Endothelial cell of umbilical vein (primary cell): ENCODE data around the gene BPIFB3. TPM values are rescaled to one million over a fixed set of nuclear protein-coding genes. Genes with fewer than 3 reads are reported as not detected.

Experiments used
- Bru-seq: library from RNA; stranded (reverse); fragments of 400-500 nt; gene quantifications from one replicate; lab custom pipeline; 2021; lab: Mats Ljungman, UMichigan
- BruChase-seq, 2 experiments: library from RNA; stranded (reverse); fragments of 400-500 nt; gene quantifications; one replicate each; lab custom pipeline; 2021; lab: Mats Ljungman, UMichigan
- BruUV-seq: library from RNA; stranded (reverse); fragments of 400-500 nt; replicated peaks from 2 replicates; lab custom pipeline; 2021; lab: Mats Ljungman, UMichigan
- CTCF ChIA-PET: fragments of 300-600, 350-600 bp; sonication (Branson Sonifier 250); formaldehyde crosslinking; loops from one replicate; lab custom pipeline; 2021; ENCODE audit warnings: antibody characterized with exemption, inconsistent platforms; lab: Charles Lee
- POLR2A ChIA-PET: fragments of 300-600, 350-600 bp; sonication (Branson Sonifier 250); formaldehyde crosslinking; loops from one replicate; lab custom pipeline; 2021; ENCODE audit warnings: antibody characterized with exemption, inconsistent platforms; lab: Charles Lee
- DNase-seq: peaks from one replicate; pipeline ENCODE4 v3.0.0-alpha.2; 2011; ENCODE audit warnings: low read depth, low spot score
- FAIRE-seq: peaks from 2 replicates; lab custom pipeline; 2011; peaks lifted over from hg19 to GRCh38; lab: Jason Lieb, UNC
- H2AFZ ChIP-seq: 2 replicates; pipeline ENCODE4 v1.6.0; 2012; ENCODE audit warnings: low read depth, low read length, control low read depth, inconsistent platforms
- H3K27ac ChIP-seq: 2 replicates; pipeline ENCODE4 v1.5.1; 2011; ENCODE audit warnings: low read depth, mild to moderate bottlenecking, control low read depth, low read length, moderate library complexity; ENCODE audit not compliant: insufficient read depth
- H3K27me3 ChIP-seq, 2 experiments: 2 replicates each; pipeline versions ENCODE4 v1.6.0 to v1.6.1; 2011; ENCODE audit warnings: low read length in 2 of 2, mixed read lengths in 1 of 2; ENCODE audit not compliant: control insufficient read depth in 2 of 2, insufficient read depth in 2 of 2
- H3K36me3 ChIP-seq, 2 experiments: 2 replicates in 1 of 2; 3 replicates in 1 of 2; pipeline ENCODE4 v1.5.1; 2011; ENCODE audit warnings: low read length in 2 of 2, mild to moderate bottlenecking in 1 of 2, moderate library complexity in 1 of 2; ENCODE audit not compliant: control insufficient read depth in 2 of 2, insufficient read depth in 2 of 2; ENCODE audit errors: extremely low read depth in 1 of 2
- H3K4me1 ChIP-seq: 3 replicates; pipeline ENCODE4 v1.5.1; 2011; ENCODE audit warnings: mild to moderate bottlenecking, low read length; ENCODE audit not compliant: control insufficient read depth, insufficient read depth; ENCODE audit errors: extremely low read depth
- H3K4me2 ChIP-seq: 2 replicates; pipeline ENCODE4 v1.6.1; 2011; ENCODE audit warnings: low read length, control low read depth, mixed read lengths; ENCODE audit not compliant: insufficient read depth
- H3K4me3 ChIP-seq, 3 experiments: fragments of 200-600 bp in 1 of 3; sonication (generic), shearing (Covaris generic) in 1 of 3; replicated peaks in 1 of 3; 2 replicates each; pipeline ENCODE4 v1.5.1; 2011 to 2016; ENCODE audit warnings: control low read depth in 3 of 3, low read length in 3 of 3, mild to moderate bottlenecking in 2 of 3, inconsistent platforms in 1 of 3, low read depth in 1 of 3, moderate library complexity in 1 of 3; ENCODE audit not compliant: insufficient read depth in 1 of 3
- H3K79me2 ChIP-seq: 2 replicates; pipeline ENCODE4 v1.6.0; 2012; ENCODE audit warnings: low read length, inconsistent platforms; ENCODE audit not compliant: control insufficient read depth, insufficient read depth
- H3K9ac ChIP-seq: replicated peaks from 2 replicates; pipeline ENCODE3; 2011; ENCODE audit warnings: low read length, control low read depth; ENCODE audit not compliant: insufficient read depth; ENCODE audit errors: extremely low read depth
- H3K9me1 ChIP-seq: replicated peaks from 3 replicates; pipeline ENCODE4 v1.6.0; 2011; ENCODE audit warnings: mild to moderate bottlenecking, low read length; ENCODE audit not compliant: control insufficient read depth, insufficient read depth; ENCODE audit errors: extremely low read depth
- H3K9me3 ChIP-seq: replicated peaks from 2 replicates; pipeline ENCODE4 v1.5.1; 2012; ENCODE audit warnings: low read length, inconsistent platforms; ENCODE audit not compliant: control insufficient read depth, insufficient read depth
- H4K20me1 ChIP-seq: replicated peaks from 2 replicates; pipeline ENCODE3; 2011; ENCODE audit warnings: mild to moderate bottlenecking, low read length; ENCODE audit not compliant: control insufficient read depth, insufficient read depth; ENCODE audit errors: extremely low read depth
- EZH2 ChIP-seq: IDR thresholded peaks from 2 replicates; pipeline ENCODE4 v1.6.1; 2012; ENCODE audit warnings: borderline replicate concordance, low read depth, mild to moderate bottlenecking, moderate library complexity, low read length, inconsistent platforms; ENCODE audit not compliant: severe bottlenecking
- FOS ChIP-seq: IDR thresholded peaks from 2 replicates; pipeline ENCODE4 v1.6.1; 2011; ENCODE audit warnings: mild to moderate bottlenecking, low read length, moderate library complexity, borderline replicate concordance; ENCODE audit not compliant: insufficient read depth
- GATA2 ChIP-seq: IDR thresholded peaks from 2 replicates; pipeline ENCODE4 v1.7.0; 2011; ENCODE audit warnings: low read depth, mild to moderate bottlenecking, moderate library complexity, mixed read lengths, low read length; ENCODE audit not compliant: insufficient read length, insufficient read depth
- JUN ChIP-seq: IDR thresholded peaks from 2 replicates; pipeline ENCODE4 v1.6.1; 2011; ENCODE audit warnings: borderline replicate concordance, low read depth; ENCODE audit not compliant: insufficient read length, insufficient read depth
- MYC ChIP-seq: IDR thresholded peaks from one replicate; pipeline ENCODE4 v1.6.1; 2011; ENCODE audit warnings: mild to moderate bottlenecking, low read depth, low read length
- POLR2A ChIP-seq: IDR thresholded peaks from 2 replicates; pipeline ENCODE4 v1.6.1; 2012; ENCODE audit warnings: low read depth, mild to moderate bottlenecking, control low read depth, low read length
- POLR2AphosphoS5 ChIP-seq: IDR thresholded peaks from 2 replicates; pipeline ENCODE4 v1.6.1; 2012; ENCODE audit warnings: low read depth, mild to moderate bottlenecking, control low read depth, low read length, moderate library complexity; ENCODE audit not compliant: insufficient read depth
- dilution Hi-C: fragments of 300-500 bp; cut with MboI; formaldehyde crosslinking; loops from one replicate; pipeline ENCODE4 v1.15.0; 2019; ENCODE audit warnings: low sequenced_read_pairs; ENCODE audit not compliant: extremely low pct_ligation_motif_present
- intact Hi-C: fragments of 100-400 bp; cut with micrococcal nuclease; formaldehyde crosslinking; loops from one replicate; pipeline ENCODE4 v1.10.0; 2022
- long read RNA-seq: library from polyadenylated mRNA; stranded (forward); transcript quantifications from one replicate; pipeline ENCODE4 v2.0.0, GENCODE V29; 2021
- polyA minus RNA-seq, 3 experiments: library from RNA; depleted of rRNA, polyadenylated mRNA; stranded (reverse); fragments of >200 nt; gene quantifications; 1 replicate in 1 of 3; 2 replicates in 2 of 3; pipeline ENCODE4 v1.2.3, GENCODE V29; 2011
- polyA plus RNA-seq, 4 experiments: library from polyadenylated mRNA; depleted of rRNA in 3 of 4; stranded (reverse) in 3 of 4; unstranded in 1 of 4; fragments of >200 nt; gene quantifications; 2 replicates each; pipeline versions ENCODE4 v1.2.1 to v1.2.3, GENCODE V29; 2011 to 2012; ENCODE audit warnings: missing spikeins in 1 of 4
- total RNA-seq: library from RNA; stranded (reverse); gene quantifications from 2 replicates; pipeline ENCODE4 v1.2.3, GENCODE V29; 2021
- TF ChIP-seq, protein P1 (sequence below), 2 donors: IDR thresholded peaks; 1 replicate in 1 of 2; 2 replicates in 1 of 2; pipeline ENCODE4 v1.5.1; 2011; ENCODE audit warnings: low read length in 2 of 2, mild to moderate bottlenecking in 2 of 2, moderate library complexity in 2 of 2, control low read depth in 1 of 2, inconsistent platforms in 1 of 2, low read depth in 1 of 2; ENCODE audit not compliant: insufficient read depth in 1 of 2; ENCODE audit errors: extremely low read depth in 1 of 2
- TF ChIP-seq, protein P2 (sequence below): IDR thresholded peaks from 2 replicates; pipeline ENCODE4 v1.6.1; 2011; ENCODE audit not compliant: insufficient read depth, insufficient read length

The BPIFB3 gene, protein sequence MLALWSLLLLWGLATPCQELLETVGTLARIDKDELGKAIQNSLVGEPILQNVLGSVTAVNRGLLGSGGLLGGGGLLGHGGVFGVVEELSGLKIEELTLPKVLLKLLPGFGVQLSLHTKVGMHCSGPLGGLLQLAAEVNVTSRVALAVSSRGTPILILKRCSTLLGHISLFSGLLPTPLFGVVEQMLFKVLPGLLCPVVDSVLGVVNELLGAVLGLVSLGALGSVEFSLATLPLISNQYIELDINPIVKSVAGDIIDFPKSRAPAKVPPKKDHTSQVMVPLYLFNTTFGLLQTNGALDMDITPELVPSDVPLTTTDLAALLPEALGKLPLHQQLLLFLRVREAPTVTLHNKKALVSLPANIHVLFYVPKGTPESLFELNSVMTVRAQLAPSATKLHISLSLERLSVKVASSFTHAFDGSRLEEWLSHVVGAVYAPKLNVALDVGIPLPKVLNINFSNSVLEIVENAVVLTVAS
- total RNA-seq = not detected in 2 replicates
- not detected in 2 replicates for polyA plus RNA-seq
- polyA plus RNA-seq (2011; cell fraction: cytosol; rRNA removed) = not detected in 2 replicates
- polyA plus RNA-seq (2011; cell fraction: nucleus; rRNA removed) = not detected in 2 replicates
- not detected in 2 replicates for polyA plus RNA-seq (2012)
- polyA minus RNA-seq = not detected in 2 replicates
- not detected for polyA minus RNA-seq (2011; cell fraction: cytosol; rRNA and poly(A)+ RNA removed)
- polyA minus RNA-seq (2011; cell fraction: nucleus; rRNA and poly(A)+ RNA removed) = not detected in 2 replicates
- Bru-seq, nascent RNA = not detected
- not detected for BruChase-seq, experiment 1, labeled RNA remaining after a 6-hour chase
- BruChase-seq, experiment 2, labeled RNA remaining after a 2-hour chase = not detected
- long read RNA-seq = 0 reads

DNA sequence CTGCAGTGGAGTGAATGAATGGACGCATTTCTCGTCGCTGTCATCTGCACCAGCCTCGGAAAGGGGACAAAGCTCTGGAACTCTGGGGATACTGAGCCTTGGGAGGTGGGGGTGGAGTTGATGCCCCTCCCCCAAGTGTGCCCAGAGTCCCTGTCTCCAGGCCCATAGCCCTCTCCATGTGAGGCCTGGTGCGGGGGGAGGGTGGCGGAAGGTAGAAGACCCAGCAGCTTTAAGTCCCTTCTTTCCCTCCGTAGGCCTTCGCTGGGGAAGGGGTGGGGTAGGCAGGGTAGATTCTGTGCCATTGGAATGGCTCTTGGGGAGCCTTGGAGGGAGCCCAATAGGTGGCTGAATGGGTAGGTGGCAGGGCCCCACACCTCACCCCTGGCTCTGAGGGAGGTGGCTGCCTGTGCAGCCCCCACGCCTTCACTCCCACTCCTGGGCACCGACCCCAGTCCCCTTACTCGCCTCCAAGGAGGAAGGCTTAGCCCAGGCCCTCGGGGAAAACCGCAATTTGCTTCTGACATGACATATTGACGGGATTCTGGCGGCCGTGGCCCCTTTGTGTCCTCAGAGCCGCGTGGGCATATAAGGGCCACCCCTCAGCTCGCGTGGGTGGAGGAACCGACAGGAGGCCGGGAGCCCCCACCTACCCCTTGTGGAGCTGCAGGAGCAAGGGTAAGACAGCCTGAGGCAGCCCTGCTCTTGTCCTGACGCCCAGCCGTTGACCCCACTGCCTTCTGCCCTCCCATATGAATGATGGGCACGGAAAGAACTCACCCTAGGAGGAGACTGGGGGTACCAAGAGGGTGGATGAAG lies at the start of gene BPIFB3:
BPIFB3 (plus strand) TSS at position 613 of the 816 bp plus-strand sequence. CDS start 1,533 bp downstream, outside the sequence.
- POLR2A ChIA-PET = no interaction called here
- TF ChIP-seq MYC (no peak), FOS (no peak), POLR2AphosphoS5 (no peak), POLR2A (no peak), JUN (no peak), GATA2 (no peak), EZH2 (no peak)
- TF ChIP-seq, protein P1, sequence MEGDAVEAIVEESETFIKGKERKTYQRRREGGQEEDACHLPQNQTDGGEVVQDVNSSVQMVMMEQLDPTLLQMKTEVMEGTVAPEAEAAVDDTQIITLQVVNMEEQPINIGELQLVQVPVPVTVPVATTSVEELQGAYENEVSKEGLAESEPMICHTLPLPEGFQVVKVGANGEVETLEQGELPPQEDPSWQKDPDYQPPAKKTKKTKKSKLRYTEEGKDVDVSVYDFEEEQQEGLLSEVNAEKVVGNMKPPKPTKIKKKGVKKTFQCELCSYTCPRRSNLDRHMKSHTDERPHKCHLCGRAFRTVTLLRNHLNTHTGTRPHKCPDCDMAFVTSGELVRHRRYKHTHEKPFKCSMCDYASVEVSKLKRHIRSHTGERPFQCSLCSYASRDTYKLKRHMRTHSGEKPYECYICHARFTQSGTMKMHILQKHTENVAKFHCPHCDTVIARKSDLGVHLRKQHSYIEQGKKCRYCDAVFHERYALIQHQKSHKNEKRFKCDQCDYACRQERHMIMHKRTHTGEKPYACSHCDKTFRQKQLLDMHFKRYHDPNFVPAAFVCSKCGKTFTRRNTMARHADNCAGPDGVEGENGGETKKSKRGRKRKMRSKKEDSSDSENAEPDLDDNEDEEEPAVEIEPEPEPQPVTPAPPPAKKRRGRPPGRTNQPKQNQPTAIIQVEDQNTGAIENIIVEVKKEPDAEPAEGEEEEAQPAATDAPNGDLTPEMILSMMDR (IDR thresholded peaks at IDR 0.05; ENCODE audit: extremely low read depth in 1 of 2, insufficient read depth in 1 of 2, low read depth in 1 of 2, low read length in 2 of 2) = no peak
- TF ChIP-seq, protein P2, sequence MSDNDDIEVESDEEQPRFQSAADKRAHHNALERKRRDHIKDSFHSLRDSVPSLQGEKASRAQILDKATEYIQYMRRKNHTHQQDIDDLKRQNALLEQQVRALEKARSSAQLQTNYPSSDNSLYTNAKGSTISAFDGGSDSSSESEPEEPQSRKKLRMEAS = no peak
- Histone ChIP-seq H2AFZ (no peak within 1 kb of the TSS), H4K20me1 (no peaks in the 10 kb centered on the region), H3K4me3 (no peak within 1 kb of the TSS), H3K79me2 (no peaks in the 10 kb centered on the region), H3K9me1 (no peaks in the 10 kb centered on the region), H3K36me3 (no peaks in the 10 kb centered on the region), H3K27ac (no peak within 1 kb of the TSS), H3K4me1 (no peaks in the 10 kb centered on the region), H3K4me2 (no peak within 1 kb of the TSS), H3K9ac (no peak within 1 kb of the TSS), H3K9me3 (no peaks in the 10 kb centered on the region), H3K27me3 (no peaks in the 10 kb centered on the region)
- dilution Hi-C loops = no loop called here
- CTCF ChIA-PET = no interaction called here
- DNase-seq (no peak), FAIRE-seq (no peak)
- no TSS peak for BruUV-seq
- intact Hi-C loops = no loop called here
